HG02642 (cell line): ENCODE data around the gene FLT3LG.
A peak's percentile ranks its signal among the peaks of the same experiment; 100 is the strongest.

Experiments used
- ATAC-seq: cut with Tn5 transposase; IDR thresholded peaks from one replicate; pipeline ENCODE4 v1.9.1; 2021; ENCODE audit warnings: mild to moderate bottlenecking; ENCODE audit not compliant: unreplicated experiment, poor library complexity

Gene FLT3LG

DNA sequence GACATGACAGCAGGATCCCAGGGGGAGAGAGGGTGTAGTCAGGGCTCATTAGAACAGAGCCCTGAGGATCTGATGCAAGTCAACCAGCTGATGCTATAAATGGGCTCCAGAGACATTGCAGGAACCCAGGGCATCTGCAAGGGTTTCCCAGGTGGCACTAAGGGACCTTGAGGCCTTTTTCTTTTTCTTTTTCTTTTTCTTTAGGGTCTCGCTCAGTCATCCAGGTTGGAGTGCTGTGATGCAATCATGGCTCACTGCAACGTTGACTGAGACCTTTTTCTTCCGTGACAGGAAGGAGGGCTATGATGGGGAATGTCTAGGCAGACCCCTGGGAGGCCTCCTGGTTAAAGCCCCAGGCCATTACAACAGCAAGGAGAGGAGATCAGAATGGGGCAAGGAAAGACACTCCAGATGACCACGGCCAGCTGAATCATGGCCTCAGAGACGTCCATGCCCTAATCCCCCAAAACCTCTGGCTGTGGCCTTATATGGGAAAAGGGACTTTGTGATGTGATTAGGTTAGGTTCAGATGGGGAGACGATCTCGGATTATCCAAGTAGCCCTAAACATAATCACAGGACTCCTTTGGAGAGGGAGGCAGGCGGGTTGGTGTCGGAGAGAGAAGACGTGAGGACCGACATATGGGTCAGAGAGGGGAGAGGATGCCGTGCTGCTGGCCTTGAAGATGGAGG, 33.9 kb downstream of the FLT3LG start:
- no peak for ATAC-seq

DNA sequence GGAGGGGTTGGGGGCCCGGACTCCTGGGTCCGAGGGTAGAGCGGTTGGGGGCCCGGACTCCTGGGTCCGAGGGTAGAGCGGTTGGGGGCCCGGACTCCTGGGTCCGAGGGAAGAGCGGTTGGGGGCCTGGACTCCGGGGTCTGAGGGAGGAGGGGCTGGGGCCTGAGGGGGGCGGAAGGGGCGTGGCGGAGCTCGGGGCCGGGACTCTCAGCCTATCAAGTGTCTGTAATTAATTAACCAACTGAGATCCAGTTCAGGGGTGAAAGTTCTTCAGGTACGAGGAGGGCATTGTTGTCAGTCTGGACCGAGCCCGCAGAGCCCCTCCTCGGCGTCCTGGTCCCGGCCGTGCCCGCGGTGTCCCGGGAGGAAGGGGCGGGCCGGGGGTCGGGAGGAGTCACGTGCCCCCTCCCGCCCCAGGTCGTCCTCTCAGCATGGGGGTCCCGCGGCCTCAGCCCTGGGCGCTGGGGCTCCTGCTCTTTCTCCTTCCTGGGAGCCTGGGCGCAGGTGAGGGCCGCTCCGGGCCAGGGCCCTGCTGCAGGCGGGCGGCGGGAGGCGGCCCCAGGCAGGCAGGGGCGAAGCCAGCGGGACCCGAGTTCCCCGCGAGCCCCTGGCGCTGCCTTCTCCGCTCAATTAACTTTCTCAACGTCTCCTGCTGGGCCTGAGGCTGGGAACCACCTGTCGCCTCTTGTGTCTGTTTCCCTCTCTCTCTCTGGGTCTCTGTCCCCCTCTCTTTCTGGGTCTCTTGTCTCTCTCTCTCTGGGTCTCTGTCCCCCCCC, 39.1 kb downstream of the FLT3LG start:
- ATAC-seq, result no peak

DNA sequence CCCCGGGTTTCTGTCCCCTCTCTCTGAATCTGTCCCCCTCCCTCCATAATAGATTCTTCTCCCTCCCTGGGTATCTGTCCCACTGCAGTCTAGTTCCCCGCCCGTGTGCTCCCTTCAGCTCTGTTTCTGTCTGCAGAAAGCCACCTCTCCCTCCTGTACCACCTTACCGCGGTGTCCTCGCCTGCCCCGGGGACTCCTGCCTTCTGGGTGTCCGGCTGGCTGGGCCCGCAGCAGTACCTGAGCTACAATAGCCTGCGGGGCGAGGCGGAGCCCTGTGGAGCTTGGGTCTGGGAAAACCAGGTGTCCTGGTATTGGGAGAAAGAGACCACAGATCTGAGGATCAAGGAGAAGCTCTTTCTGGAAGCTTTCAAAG, 39.7 kb downstream of the FLT3LG start:
- no peak for ATAC-seq

DNA sequence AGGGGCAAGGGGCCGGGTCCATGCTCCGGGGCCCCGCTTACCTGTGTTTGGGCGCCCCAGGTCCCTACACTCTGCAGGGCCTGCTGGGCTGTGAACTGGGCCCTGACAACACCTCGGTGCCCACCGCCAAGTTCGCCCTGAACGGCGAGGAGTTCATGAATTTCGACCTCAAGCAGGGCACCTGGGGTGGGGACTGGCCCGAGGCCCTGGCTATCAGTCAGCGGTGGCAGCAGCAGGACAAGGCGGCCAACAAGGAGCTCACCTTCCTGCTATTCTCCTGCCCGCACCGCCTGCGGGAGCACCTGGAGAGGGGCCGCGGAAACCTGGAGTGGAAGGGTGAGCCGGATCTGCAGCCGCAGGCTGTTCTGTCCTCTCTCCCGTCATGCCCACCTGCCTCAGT, 40.1 kb downstream of the FLT3LG start:
- ATAC-seq, result no peak

DNA sequence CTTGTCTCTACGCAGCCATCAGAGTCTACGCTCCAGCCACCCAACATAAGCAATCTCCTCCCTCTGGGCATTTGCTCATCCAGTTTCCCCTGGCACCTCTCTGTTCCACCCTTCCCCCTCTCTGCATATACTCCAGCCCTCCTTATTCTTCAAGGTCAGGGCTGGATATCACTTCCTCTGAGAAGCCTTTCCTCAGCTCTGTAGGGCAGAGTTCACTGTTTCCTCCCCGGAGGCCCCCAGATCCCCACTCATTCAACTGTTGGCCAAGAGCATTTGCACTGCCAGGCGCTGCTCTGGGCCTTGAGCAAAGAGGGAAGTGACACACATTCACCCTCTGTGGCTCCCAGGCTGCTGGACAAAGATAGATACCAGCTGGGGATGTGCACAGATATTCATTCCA, 41.8 kb downstream of the FLT3LG start:
- ATAC-seq, result no peak

DNA sequence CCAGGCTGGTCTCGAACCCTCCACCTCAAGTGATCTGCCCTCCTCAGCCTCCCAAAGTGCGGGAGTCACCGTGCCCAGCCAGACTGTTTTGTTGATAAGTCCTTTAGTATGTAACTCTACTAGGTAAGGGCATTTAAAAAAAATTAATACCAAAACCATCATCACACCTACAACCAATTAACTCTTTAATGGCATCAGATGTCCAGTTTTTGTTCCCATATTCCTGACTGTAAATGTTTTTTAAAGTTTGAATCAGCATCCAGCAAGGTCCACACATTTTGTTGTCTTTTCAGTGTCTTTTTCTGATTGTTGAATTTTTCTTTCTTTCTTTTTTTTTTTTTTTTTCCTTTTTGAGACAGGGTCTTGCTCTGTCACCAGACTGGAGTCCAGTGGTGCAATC, 44.0 kb downstream of the FLT3LG start:
- ATAC-seq, result no peak

DNA sequence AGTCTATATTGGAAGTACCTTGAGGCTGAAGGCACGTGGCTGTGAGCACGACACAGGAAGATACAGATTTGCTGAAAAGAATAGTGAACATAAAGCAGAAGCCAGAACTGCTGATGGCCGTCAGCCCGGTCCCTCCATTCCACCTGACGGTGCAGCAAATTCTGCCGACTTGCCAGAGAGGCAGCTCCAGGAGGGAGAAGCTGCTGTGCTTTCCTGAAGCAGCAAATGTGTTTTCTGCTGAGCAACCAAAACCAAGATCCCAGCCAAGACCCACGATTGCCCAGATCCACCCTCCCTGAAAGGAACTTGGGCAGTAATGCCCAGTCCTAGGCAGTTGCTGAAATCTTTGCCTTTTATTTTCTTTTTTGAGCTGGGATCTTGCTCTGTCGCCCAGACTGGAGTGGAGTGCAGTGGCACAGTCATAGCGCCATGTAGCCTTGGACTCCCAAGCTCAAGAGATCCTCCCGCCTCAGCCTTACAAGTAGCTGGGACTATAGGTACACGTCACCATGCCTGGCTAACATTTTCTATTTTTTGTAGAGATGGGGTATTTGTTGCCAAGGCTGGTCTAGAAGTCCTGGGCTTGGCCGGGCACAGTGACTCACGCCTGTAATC, 46.8 kb downstream of the FLT3LG start:
- no peak for ATAC-seq

DNA sequence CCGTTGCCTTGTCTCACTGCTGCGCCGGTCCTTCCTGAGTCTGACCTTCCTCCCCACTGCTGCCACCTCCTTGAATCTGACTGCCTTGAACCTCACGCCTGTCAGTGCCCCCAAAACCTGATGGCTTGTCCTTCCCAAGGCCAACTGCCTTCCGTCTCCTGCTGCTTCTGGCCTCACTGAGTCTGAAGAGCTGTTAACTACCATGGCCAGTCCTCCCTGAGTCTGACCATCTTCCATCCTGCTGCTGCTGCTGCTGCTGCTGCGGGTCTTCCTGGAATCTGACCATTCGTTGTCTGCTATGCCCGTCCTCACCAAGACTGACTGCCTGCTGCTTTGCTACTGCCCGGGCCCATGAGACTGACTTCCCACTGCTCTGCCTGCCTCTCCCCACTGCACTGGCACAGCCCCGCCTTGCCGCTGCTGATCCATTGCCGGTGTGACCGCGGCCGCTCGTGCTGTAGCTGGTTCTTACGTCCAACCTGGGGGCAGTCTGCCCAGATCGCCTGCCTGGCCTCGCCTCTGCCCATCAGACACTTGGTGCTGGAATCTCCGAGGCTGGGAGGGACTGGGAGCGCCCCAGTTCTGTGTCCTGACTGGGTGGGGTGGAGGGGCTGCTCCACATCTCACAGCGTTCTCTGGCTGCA, 50.9 kb downstream of the FLT3LG start:
- no peak for ATAC-seq

DNA sequence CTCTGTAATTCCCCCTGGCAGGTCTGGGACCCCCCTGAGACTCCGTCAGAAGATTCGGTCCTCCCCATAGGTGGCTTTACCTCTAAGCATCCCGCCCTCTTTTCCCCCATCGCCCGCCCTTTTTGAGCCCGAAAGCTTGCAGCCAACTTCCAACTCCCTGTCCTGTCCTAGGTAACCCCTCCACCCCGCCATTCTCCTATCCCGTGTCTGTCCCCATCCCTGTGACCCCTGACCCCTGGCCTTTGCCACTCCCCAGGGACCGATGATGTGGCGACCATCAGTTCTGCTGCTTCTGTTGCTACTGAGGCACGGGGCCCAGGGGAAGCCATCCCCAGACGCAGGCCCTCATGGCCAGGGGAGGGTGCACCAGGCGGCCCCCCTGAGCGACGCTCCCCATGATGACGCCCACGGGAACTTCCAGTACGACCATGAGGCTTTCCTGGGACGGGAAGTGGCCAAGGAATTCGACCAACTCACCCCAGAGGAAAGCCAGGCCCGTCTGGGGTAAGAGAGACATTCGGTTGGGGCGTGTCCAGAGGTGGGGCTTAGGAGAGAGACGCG, 54.3 kb downstream of the FLT3LG start:
- no peak for ATAC-seq

DNA sequence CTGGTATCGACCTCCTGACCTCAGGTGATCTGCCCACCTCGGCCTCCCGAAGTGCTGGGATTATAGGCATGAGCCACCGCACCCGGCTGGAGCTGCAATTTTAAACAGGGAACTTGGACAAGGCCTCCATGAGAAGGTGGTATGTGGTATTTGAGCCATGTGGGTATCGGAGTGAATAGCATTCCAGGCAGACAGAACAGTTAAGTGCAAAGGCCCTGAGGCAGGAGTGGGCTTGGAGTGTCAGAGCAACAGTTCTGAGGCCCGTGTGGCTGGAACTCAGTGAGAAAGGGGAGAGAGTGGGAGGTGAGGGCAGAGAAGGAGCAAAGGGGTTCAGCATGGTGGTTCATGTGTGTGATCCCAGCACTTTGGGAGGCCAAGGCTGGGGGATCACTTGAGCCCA, 56.7 kb downstream of the FLT3LG start:
- no peak for ATAC-seq

DNA sequence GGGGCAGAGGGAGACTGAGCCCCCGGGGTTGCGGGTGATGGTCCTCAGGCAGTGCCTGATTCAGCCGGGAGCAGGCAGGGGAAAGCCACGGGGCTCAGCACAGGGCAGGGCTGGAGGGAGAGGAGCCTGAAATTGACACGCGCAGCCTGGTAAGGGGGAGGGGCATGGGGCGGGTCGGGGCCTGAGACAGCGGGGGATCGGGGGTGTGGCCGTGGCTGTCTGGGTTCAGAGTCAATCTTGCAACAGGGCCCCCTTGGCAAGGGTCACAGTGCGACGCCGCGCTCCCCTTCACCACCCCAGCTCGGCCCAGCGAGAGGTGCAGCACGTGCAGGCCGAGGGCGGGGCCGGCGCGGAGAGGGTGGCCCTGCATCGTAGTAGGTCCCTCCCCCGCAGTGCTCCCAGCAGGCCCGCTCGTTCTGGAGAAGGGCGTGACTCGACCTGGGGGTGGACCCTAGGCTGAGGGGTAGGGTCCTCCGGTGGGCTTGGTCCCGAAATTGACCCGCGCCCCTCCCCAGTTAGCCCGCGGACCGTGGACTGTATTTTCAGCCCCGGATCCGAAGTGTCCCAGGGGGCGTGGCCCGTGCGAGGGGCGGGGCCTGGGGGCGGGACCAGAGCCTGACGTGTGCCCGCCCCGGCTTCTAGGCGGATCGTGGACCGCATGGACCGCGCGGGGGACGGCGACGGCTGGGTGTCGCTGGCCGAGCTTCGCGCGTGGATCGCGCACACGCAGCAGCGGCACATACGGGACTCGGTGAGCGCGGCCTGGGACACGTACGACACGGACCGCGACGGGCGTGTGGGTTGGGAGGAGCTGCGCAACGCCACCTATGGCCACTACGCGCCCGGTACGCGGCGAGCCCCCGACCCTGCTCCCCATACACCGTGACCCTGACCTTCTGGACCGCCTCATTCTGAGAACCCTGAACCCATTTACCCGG, 59.8 kb downstream of the FLT3LG start:
- peak; percentile 73 for ATAC-seq

DNA sequence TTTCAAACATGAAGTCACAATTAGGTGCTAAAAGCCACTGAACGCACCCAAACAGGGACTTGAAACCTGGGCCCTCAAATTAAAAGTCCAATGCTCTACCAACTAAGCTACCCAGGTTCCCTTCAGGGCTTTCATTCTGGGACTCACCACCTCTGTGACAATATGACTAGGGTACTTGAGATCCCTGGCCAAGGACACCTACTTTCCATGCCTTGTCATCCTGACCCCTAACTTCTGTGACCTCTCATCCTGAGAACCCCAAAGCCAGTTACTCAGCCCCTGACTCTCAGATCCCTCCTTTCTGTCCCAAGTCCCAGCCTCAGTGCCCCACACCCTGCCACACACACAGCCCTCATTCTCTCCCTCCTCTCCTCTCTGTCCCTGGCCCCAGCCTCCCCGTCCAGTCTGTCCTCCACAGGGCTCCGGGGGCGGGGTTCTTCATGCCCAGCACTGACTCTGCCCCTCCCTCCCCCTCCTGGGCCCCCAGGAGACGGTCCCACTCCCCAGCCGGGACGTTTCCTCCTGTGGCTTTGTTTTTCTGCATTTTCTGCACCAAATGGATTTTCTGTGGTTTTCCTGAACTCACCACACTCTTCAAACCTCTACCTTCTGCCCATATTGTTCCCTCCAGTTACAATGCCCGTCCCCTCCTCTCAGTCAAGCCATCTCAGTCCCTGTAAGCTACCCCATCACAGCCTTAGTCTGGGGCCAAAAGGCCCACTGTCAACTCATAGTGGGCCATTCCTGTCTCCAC, 60.8 kb downstream of the FLT3LG start:
- no peak for ATAC-seq
